Measurements from ENCODE around the gene ELF4. TPM values are rescaled to one million over a fixed set of nuclear protein-coding genes. Genes with fewer than 3 reads are reported as not detected.

The ELF4 gene
- total RNA-seq, 1 experiment from 2014 or later, result 8.6 TPM

DNA sequence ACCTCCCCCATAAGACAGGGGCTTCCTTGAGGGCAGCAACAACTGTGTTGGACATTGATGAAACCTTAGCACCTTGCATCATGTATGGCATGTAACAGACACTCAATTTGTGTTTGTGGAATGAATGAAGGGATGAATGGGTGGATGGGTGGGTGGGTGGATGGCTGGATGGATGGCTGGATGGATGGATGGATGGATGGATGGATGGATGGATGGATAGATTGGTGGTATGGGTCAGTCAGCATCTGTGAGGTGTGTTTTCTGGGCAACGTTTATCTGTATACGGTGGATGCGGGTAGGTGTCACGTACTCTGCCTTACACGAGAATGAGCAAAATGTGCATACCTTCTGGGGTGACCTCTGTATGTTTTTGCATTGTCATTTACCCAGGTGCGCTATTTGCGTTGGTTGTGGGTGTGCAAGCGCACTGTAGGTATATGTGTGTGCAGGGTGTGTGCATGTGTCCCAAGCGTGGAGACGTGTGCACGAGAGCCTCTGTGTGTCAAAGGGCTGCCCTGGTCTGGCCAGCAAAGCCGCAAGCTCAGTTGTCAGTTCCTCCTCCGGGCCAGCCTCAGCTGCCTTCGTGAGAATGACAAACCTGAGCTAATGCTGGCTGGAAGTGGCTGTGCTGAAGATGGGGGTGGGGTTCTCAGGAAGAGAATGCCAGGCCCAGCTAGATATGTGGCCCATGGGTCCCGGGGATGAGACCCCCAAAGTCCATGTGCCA, 26.5 kb downstream of the ELF4 start:
- DNase-seq (ENCODE audit: low spot score), result no peak

DNA sequence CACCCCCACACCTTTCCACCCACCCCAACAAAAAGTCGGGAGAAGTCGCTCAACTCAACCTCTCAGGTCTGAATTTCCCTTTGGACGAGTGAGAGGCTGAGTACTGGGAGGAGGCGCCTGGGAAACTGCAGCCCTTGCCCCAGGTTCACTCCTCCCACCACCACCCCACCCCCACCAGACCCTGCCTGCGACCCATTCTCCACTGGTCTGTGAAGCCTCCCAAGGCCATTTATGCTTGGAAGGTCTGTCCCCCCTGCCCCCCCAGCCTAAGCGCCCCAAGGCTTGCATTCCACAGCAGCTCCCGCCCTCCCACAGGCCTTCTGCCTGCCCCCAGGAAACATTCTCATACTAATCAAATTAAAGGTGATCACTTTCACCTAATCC, 27.2 kb downstream of the ELF4 start:
- no peak for DNase-seq (ENCODE audit: low spot score)

DNA sequence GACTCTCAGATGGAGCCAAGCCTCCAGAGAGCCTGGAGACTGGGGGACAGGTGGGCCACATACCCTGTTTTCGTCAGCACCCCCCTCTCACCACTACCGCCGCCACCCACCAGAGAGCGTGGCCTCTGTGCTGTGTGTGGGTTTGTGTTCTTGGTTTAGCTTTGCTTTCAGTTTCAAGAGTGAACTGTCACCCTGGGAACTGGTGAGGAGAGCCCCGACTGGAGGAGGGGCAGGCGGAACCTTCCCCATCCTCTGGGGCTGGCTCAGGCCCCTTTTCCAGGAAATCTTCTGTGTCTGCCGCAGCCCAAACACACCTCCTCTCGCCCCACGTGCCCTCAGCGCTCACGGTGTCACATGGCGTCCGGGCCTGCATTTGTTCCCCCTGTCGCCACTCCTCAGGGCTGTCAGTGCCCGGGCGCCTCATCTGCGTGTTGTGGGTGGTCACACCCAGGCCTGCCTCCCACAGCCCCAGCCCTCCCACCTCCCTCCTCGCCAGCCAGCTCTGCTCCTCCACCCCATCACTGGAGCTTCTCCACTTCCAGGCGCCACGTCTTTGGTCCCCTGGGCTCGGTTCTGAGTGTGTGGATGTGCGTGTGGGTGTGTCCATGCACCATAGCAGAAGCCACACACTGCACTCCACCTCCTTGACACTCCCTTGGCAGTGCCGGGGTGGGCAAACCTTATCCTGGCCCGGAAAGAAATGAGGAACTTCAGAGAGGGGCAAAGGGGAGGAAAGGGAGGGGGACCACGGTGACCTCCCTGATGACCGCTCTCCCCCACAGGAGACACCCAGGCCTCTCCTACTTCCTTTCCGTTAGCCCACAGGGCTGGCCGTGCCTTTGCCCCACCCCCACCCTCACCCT, 27.8 kb downstream of the ELF4 start:
- no peak for DNase-seq (ENCODE audit: low spot score)

DNA sequence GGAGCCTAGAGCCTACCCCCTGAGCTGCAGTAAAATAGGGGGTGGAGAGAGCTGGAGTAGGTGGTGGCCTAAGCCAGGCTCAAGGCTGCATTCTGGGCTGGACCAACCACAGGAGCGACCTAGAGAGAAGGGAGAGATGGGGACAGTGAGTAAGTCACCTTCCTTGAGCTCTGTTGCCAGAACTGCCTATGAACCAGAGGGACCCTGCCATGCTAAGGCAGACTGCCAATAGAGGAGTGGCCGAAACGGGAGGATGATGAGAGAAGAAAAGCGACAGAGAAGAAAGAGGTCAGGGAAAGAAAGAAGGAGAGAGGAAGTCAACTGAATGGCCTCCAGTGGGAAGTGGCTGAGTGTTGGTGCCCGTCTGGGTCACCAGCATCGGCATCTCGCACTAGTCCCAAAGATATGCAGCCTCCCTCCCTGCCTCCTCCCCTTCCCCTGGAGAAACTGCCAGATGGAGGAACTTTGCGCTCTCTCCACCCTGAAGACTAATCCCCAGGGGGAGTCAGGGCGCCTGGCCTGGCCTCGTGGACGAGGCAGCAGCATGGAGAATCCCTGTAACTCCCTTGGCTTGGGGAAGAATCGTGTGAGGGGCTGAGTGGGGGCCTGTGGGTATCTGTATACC, 28.8 kb downstream of the ELF4 start:
- DNase-seq (ENCODE audit: low spot score), result no peak

DNA sequence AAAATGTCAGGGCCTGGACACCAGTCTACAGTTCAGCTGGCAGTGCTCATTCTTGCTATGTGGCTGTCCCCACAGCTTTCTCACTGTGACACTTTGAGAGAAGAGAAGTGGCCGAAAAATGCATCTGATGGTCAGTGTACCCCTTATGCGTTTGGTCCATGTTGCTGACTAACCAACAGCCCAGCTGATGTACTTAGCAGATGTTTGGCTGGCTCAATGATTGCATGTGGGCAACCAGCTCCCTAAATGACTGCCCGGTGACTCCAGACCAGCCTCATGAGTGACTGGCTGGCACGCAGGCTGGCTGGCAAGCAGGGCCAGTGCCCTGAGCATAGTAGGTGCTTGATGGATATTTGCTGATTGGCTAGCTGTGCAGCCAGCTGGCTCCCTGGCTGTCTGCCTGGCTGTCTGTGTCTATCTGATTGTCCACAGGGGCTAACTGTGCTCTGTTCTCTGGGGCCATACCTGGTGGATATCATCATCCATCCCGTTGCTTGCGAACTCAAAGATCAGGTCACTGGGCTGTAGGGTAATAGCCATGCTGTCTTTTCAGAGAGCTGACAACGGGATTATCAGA, 29.4 kb downstream of the ELF4 start:
- no peak for DNase-seq (ENCODE audit: low spot score)

DNA sequence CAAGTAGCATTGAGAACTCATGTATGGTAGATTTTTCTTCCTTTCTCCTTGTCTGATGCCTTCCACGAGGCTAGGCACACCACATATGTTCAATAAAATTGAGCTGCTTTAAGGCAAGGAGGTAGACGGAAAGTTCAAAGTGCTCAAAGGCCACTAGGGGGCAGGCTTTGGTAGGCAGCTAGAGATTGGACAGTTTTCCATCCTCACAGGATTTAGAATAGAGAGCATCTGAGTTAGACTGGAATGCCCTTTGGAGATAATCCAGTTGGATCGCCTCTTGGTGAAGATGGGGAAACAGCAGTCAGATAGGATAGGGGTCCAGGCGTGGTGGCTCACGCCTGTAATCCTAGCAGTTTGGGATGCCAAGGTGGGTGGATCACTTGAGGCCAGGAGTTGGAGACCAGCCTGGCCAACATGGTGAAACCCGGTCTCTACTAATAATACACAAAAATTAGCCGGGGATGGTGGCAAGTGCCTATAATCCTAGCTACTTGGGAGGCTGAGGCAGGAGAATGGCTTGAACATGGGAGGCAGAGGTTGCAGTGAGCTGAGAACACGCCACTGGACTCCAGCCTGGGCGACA, 30.4 kb downstream of the ELF4 start:
- peak; percentile 23 for DNase-seq (ENCODE audit: low spot score)

DNA sequence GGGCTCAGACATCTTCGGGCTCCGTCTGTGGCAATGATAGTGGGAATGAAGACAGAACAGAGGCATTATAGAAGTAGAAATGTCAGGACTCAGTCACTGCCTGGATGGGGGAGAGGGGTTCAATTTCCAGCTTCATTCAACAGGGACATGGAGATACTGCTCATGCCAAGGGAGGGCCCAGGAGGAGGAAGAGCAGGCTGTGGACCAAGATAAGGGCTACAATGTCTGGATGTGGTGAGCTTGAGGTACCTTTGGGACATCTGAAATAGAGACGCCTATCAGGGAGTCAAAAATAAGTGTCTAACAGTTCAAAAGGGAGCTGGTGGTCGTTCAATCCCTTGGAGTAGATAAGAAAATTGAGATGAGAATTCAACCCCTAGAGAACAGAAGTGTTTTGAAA, 34.5 kb downstream of the ELF4 start:
- no peak for DNase-seq (ENCODE audit: low spot score)

DNA sequence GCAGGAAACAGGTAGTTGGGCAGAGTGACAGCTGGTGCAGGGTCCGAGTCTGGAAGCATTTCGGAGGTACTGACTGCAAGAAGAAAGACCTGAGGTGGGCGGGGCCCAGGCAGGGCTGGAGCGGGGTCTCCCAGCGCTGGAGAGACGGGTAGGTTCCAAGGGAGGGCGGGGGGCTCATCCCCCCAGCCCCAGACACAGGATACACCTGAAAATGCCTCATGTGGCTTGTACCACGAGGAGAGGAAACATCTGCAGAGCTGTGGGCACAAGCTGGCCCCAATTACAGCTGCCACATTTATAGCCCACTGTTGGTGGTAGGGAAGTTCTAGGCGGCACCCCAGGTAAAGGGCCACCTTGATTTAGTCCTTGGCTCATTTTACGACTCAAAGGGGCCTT, 38.0 kb downstream of the ELF4 start:
- DNase-seq (ENCODE audit: low spot score), result no peak

DNA sequence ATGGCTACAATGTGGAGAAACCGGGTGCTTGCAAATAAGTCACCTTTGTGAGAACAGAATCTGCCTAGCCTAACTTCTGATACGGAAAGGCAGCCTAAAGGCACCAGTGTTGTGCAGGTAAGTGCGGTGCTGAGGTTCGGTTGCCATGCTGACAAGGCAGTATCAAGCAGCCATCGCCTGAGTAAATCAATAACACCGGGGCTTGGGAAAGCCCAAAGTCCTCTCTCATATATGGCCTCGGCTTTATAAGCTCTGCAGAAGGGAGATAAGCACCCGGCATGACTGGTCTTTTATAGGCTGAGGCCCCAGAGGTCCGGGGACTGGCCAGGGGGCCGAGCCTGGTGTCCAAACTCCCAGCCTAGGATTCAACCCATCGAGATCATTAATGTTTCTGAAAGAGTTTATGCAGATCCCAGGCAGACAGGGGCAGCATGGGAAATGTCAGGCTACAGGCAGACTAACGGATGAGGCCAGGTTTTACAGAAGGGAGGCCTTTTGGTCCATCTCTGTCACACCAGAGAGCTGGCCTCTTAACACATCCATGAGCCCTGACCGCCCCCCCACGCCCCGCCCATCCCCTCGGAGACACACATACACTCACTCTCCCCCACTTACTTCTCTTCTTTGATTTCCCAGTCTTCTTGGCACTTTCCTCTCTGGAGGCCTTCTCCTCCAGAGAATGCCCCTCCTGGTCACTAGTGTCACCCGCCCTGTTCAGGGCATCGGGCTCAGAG, 38.5 kb downstream of the ELF4 start:
- no peak for DNase-seq (ENCODE audit: low spot score)

DNA sequence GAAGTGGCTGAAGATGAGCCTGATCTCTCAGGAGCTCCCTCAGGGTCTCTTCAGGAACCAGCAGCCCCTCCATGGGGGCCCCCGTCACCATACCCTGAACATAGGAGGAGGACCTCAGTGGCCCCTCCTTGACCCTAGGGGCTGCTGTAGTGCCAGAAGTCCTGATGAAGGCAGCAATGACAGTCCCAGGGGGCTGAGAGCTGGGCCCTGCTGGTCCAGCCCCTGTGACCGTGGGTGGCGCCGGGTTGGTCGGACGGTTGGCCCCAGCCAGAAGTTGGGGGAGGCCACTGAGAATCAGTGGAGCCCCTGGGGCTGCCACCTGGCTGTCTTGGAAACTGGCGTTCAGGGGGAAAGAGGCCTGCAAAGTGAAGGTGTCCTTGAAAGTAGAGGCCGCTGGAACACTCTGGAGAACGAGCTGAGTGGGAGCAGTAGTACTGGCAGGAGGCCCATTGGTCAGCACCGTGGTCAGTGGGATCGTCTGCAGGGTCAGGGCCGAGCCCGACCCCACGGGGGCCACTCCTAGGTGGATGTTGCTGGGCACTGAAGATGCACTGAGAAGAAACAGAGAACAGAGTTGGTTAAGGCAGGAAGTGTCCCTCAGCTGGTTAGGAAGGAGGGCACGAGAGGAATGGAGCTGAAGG, 43.2 kb downstream of the ELF4 start:
- no peak for DNase-seq (ENCODE audit: low spot score)

DNA sequence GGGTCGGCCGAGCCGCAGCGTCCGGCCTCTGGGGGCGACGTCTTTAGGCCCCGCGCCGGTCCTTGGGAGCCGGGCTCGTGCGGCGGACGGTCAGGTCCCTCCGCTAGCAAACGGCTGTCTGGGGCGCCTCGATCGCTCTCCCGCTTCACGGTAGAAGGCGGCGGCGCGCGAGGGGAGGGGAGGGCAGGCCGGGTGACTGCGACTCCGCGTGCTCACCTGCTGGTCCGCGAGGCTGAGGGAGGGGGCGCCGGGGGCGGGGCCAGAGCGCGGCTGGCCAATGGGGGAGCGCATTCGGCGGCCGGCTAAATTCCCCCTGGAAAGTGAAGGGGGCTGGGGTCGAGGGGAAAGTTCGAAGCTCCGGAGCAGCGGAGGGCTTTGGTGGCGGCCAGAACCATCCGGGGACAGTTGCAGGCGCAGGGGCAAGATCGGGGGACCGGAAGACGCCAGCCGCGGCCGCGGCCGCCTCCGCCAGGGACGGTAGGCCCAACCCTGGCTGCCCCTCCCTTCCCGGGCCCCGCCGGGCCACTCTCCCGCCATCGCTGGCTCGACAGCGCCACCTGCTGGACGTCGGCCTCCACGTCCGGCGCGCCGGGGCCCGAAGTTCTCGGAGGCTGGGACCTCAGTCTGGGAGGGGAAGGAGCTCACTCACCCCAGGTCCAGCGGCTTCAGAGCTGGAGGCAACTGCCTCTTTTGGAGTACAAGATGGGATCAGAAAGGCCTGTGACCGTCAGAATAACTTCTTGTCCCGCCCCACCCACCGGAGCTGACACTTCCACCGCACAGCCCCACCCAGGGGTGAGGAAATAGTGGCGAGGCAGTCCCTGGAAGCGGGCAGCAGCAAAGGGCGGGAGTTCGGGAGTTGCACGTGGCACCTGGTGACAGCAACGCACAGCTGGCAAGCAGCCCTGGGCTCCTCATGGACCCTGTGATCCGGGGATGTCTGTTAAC, 49.9 kb downstream of the ELF4 start:
- peak; percentile 14 for DNase-seq (ENCODE audit: low spot score)

DNA sequence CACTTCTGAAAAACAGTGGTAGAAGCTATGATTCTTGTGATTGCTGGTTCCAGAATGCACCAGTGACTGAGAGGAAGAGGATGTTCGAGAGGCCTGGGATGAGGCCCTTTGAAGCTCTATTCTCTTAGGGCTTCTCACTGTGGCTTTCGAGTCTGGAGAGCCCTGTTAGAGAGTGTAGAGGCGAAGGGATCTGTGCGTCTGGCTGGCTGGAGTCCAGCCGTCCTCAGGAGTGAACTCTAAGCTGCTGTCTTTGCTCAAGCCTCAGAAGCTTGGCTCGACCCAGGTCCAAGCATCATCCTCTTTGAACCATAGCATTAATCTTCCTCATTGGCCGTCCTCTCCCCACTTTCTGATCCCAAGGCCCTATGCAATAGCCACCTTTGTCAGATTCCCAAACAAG, 51.6 kb downstream of the ELF4 start:
- no peak for DNase-seq (ENCODE audit: low spot score)

DNA sequence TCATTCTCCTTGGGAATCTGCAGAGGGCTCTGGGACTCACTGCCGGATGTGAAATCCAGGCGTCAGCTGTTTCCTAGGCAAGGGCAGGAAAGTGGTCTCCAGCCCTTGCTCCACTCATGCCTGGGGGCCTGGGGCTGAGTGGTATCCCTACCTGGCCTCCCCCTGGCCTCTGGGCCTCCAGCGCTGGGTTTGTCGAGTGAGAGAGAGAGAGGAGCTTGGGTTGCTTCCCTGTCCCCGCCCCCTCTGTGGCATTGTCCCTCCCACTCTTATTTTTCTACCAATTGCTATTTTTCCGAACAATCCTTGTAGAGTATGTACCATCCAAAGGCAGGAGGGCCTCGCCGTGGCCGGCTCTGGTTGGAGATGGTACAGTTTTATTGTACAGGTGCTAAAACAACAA, 53.1 kb downstream of the ELF4 start:
- no peak for DNase-seq (ENCODE audit: low spot score)

DNA sequence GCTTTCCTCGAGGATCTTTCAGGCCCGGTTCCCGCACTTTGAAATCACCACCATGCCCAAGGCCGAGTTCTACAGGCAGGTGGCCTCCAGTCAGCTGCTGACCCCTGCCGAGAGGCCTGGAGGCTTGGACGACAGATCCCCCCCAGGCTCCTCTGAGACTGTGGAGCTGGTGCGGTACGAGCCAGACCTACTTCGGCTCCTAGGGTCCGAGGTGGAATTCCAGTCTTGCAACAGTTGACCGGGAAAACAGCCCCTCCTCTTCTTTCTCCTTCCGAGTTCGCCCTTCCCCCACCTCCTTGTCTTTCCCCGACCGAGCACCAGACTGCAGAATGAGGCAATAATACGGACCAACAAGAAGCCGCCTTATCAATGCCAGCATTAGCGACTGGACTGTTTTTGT, 54.4 kb downstream of the ELF4 start:
- DNase-seq (ENCODE audit: low spot score), result no peak

DNA sequence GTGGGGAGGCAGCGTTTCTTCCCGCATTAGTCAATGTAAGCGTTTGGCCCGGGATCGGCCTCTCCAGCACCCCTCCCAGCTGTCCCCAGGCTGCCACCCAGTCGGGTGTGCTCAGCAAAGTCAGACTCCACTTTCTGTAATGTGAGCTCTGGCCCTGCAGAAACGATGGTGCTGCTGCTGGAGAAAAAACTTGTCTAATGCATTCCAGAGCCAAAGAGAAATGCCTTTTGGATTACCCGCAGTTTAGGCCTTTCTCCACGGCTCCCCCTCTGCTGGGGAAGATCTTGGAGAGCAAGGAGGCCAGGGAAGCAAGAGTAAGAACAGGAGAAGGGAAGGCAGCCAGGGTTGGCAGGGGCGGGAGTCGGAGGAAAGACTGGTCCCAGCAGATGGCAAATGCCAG, 55.2 kb downstream of the ELF4 start:
- DNase-seq (ENCODE audit: low spot score), result no peak

DNA sequence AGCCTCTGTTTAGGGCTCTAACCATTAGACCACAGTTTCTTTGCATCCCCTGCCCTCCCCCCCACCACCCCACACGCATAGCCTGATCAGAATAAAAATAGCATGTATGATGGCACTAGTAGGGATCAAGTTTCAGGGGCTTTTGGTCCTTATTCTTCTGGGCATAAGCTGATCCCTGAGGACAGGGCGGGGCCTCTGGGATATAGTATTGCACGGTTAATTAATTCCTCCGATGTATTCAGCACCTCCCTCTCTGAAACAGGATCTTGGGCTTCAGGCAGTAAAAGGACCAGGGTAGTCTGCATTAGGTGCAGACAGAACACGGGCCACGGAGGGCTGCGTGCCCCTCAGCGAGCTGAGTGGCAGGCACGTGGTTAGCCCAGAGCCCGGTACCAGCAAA, 57.1 kb downstream of the ELF4 start:
- DNase-seq (ENCODE audit: low spot score), result no peak

DNA sequence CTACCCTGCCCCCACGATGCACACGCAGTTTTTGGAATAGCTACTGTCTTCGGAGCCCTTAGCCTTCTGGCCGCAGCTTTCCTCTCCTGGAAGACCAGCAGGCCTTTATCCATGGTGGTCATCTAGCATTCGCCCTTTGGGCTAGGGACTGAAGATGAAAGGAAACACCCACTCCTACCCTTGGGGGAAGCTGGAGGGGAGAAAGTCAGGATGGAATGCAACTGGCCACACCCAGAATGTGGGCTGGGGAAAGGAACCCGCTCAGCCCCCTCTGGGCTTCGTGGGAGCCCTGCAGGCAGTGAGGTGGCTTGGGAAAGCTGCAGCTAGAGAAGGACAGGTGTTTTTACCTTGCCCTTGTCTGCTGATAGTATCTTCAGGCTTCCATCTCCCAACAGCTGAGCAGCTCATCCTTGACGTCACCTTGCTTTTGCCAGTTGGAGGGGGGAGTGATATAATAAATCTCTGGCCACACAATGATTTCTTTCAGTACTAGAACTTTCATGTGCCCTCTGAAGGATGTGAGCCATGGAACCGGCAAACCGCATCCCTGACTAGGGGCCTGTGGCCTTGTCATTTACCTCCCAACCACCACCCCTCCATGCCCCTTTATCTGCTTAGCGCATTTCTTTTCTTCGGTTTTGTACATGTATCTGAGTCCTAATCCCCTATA, 59.0 kb downstream of the ELF4 start:
- no peak for DNase-seq (ENCODE audit: low spot score)

DNA sequence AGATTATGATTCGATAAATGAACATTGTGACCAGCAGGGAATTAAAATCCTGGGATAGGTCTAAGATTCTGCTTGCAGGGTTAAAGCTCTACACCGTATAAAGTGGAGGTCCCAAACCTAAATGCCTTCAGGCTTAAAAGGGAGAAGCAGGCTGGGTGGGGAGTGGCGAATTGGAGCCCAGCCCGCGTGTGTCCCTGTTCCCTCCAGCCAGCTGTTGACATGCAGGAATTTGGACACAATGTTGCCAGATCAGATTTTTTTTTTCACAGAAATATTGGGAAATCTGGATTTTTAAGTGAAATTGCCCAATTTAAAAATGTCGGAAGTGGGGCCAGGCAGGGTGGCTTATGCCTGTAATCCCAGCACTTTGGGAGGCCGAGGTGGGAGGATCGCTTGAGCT, 60.5 kb downstream of the ELF4 start:
- DNase-seq (ENCODE audit: low spot score), result no peak

DNA sequence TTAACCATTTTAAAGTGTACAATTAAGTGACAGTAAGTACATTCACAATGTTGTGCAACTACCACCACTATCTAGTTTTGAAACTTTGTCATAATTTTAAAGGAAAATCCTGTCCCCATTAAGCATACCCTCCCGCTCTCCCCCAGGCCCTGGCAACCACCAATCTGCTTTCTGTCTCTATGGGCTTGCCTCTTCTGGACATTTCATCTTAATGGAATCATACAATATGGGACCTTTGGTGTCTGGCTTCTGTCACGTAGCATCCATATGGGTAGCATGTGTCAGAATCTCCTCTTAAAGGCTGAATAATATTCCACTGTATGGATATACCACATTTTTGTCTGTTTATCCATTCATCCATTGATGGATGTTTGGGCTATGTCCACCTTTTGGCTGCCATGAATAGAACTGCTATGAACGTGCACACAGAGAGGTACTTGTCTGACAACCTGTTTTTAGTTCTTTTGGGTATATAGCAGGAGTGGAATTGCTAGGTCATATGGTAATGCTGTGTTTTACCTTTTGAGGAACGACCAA, 61.5 kb downstream of the ELF4 start:
- no peak for DNase-seq (ENCODE audit: low spot score)

Measured in A172 (cell line).